B cell (primary cell): Measurements from ENCODE around the gene LRRC58.

Experiments used
- CTCF ChIP-seq: fragments of 200-600 bp; IDR thresholded peaks from one replicate; pipeline ENCODE4 v1.8.0; 2022; ENCODE audit warnings: antibody characterized with exemption, mild to moderate bottlenecking
- EZH2 ChIP-seq: IDR thresholded peaks from 2 replicates; pipeline ENCODE4 v1.6.1; 2012; ENCODE audit warnings: borderline replicate concordance, low read depth, mild to moderate bottlenecking, moderate library complexity, low read length; ENCODE audit not compliant: insufficient read depth, poor library complexity, severe bottlenecking

- TF ChIP-seq CTCF (no peak), EZH2 (no peak)
Measured at GRCh38 chr3:120349855-120350125, 636 bp upstream of the LRRC58 start.
